ENCODE measurements around the gene EVX2.

GRCh38 chr2:176120364-176121189 lies 36.8 kb upstream of the EVX2 start:
- no peak for TF ChIP-seq SUZ12 (IDR thresholded peaks at IDR 0.05; ENCODE audit: extremely low read depth, insufficient read depth, insufficient read length)
- TF ChIP-seq YY1 (IDR thresholded peaks at IDR 0.05; ENCODE audit: insufficient read depth, insufficient read length): no peak
- TF ChIP-seq ZNF274 (IDR thresholded peaks at IDR 0.05; ENCODE audit: low read depth, low read length): no peak

All from NT2/D1 (cell line).